Endothelial cell (in vitro differentiated cells): ENCODE results near the gene SND1. TPM values are rescaled to one million over a fixed set of nuclear protein-coding genes. Genes with fewer than 3 reads are reported as not detected.

Source experiments
- DNase-seq: peaks from one replicate; pipeline ENCODE4 v3.0.0; 2021; ENCODE audit warnings: low spot score
- H3K27ac Mint-ChIP-seq: one replicate; pipeline ENCODE4 v1.8.0; 2021; ENCODE audit warnings: mixed read lengths, inconsistent platforms; ENCODE audit not compliant: unreplicated experiment
- H3K27me3 Mint-ChIP-seq: one replicate; pipeline ENCODE4 v1.8.0; 2021; ENCODE audit warnings: mild to moderate bottlenecking, moderate library complexity, mixed read lengths, inconsistent platforms; ENCODE audit not compliant: unreplicated experiment
- H3K36me3 Mint-ChIP-seq: one replicate; pipeline ENCODE4 v1.8.0; 2021; ENCODE audit warnings: mild to moderate bottlenecking, low read depth, mixed read lengths, inconsistent platforms; ENCODE audit not compliant: unreplicated experiment
- H3K4me1 Mint-ChIP-seq: one replicate; pipeline ENCODE4 v1.8.0; 2021; ENCODE audit warnings: mild to moderate bottlenecking, mixed read lengths, inconsistent platforms; ENCODE audit not compliant: unreplicated experiment
- H3K4me3 Mint-ChIP-seq: one replicate; pipeline ENCODE4 v1.8.0; 2021; ENCODE audit warnings: mild to moderate bottlenecking, mixed read lengths, inconsistent platforms; ENCODE audit not compliant: unreplicated experiment
- H3K9me3 Mint-ChIP-seq: one replicate; pipeline ENCODE4 v1.8.0; 2021; ENCODE audit warnings: mixed read lengths, inconsistent platforms; ENCODE audit not compliant: unreplicated experiment
- CTCF ChIP-seq: fragments of 200-600 bp; sonication (generic); IDR thresholded peaks from one replicate; pipeline ENCODE4 v1.5.0; 2021; ENCODE audit warnings: antibody characterized with exemption; ENCODE audit not compliant: unreplicated experiment
- total RNA-seq: library from RNA; stranded (reverse); fragmentation: NEBNext Ultra II Directional; extraction: Animal tissue kit (Norgen Biotek cat#: 25700); gene quantifications from one replicate; pipeline ENCODE4 v1.2.1, GENCODE V29; 2021; ENCODE audit not compliant: unreplicated experiment

Gene SND1
- total RNA-seq, 1 donor from 2014 or later, result 375 TPM

GRCh38 chr7:128054511-128054910 lies 402.5 kb downstream of the SND1 start:
- Mint-ChIP-seq H3K4me1 (peaks cover 67% of the 10 kb centered on the region), H3K4me3 (no peak overlapping the region), H3K27me3 (peaks cover 10% of the 10 kb centered on the region), H3K27ac (no peak overlapping the region), H3K36me3 (peaks cover 16% of the 10 kb centered on the region), H3K9me3 (no peaks in the 10 kb centered on the region)
- no peak for TF ChIP-seq CTCF
- no peak for DNase-seq

- H3K4me1 Mint-ChIP-seq, result peaks cover 68% of the 10 kb centered on the region
- peak overlapping the region; percentile 46 for H3K27ac Mint-ChIP-seq
- no peak for DNase-seq
- H3K36me3 Mint-ChIP-seq, result peaks cover 19% of the 10 kb centered on the region
- no peaks in the 10 kb centered on the region for H3K9me3 Mint-ChIP-seq
- no peak overlapping the region for H3K4me3 Mint-ChIP-seq
- H3K27me3 Mint-ChIP-seq, result peaks cover 10% of the 10 kb centered on the region
- TF ChIP-seq CTCF, result no peak
Observed at GRCh38 chr7:128055637-128056036, 403.6 kb downstream of the SND1 start.

GRCh38 chr7:128056901-128057300 lies 404.9 kb downstream of the SND1 start:
- Mint-ChIP-seq H3K36me3 (peaks cover 15% of the 10 kb centered on the region), H3K27ac (no peak overlapping the region), H3K4me3 (no peak overlapping the region), H3K9me3 (no peaks in the 10 kb centered on the region), H3K27me3 (peaks cover 15% of the 10 kb centered on the region), H3K4me1 (peaks cover 62% of the 10 kb centered on the region)
- no peak for TF ChIP-seq CTCF
- DNase-seq, result no peak

- H3K4me1 Mint-ChIP-seq, result peaks cover 55% of the 10 kb centered on the region
- H3K27ac Mint-ChIP-seq, result no peak overlapping the region
- H3K27me3 Mint-ChIP-seq, result peaks cover 15% of the 10 kb centered on the region
- no peak for DNase-seq
- peaks cover 20% of the 10 kb centered on the region for H3K36me3 Mint-ChIP-seq
- H3K4me3 Mint-ChIP-seq, result no peak overlapping the region
- no peaks in the 10 kb centered on the region for H3K9me3 Mint-ChIP-seq
- TF ChIP-seq CTCF, result no peak
Observed at GRCh38 chr7:128057909-128058308, 405.9 kb downstream of the SND1 start.

- no peak for DNase-seq
- H3K4me3 Mint-ChIP-seq, result no peak overlapping the region
- H3K9me3 Mint-ChIP-seq, result no peaks in the 10 kb centered on the region
- H3K27me3 Mint-ChIP-seq, result peaks cover 18% of the 10 kb centered on the region
- TF ChIP-seq CTCF, result no peak
- H3K36me3 Mint-ChIP-seq, result peaks cover 20% of the 10 kb centered on the region
- H3K27ac Mint-ChIP-seq, result peak overlapping the region; percentile 5
- peaks cover 49% of the 10 kb centered on the region for H3K4me1 Mint-ChIP-seq
Observed at GRCh38 chr7:128059143-128059988, 407.4 kb downstream of the SND1 start.
